HG02840 (cell line): ENCODE data around the gene RYR3.

Source experiments
- ATAC-seq: cut with Tn5 transposase; IDR thresholded peaks from one replicate; pipeline ENCODE4 v1.9.1; 2021; ENCODE audit warnings: mild to moderate bottlenecking, moderate library complexity, moderate number of reproducible peaks; ENCODE audit not compliant: unreplicated experiment, low FRiP score

Gene RYR3

DNA sequence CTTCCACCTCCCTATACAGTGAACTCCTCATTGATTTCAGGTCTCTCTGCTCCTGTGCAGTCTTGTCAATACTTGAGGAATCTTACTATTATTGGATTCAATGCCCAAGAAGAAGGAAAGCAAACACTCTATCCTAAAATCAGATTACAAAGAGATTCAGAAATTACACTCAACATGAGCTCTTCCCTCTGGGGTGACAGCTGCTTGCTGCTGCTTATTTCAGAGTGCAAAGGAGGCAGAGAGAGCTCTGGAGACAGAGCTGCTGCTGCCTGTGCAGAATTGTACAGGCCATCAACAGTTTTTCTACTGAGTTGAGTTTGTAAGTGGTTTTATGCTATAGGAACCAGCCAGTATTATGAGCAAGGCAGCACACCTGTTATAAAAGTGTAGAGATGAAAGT lies 7.1 kb downstream of the RYR3 start:
- no peak for ATAC-seq

DNA sequence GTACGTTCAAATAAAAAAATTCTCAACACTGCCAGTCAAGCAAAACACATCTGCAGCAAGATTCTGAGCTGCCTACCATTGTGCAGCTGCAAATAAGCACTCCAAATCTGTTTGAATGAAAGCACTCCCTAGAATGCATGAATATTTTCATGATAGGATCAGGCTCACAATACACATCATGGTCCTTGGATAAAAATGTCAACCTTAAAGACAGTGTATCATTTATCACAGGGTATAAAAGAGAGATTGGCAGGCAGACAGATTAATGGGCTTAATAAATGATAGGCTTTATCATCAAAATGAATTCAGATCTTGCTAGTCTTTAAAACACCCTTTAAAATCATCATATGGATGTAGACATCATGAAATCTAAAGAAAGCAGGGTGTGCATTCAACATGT lies 9.2 kb downstream of the RYR3 start:
- ATAC-seq: no peak

DNA sequence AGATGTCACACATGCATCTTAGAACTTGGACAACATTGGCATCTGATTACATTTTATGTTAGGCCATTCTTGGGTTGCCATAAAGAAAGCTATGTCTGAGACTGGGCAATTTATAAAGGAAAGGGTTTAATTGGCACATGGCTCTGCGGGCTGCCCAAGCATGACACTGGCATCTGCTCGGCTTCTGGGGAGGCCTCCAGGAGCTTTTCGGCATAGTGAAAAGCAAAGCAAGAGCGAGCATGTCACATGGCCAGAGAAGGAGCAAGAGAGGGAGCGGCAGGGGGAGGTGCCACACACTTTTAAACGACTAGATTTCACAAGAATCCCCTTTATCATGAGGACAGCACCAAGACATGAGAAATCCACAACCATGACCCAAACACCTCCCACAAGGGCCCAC lies 11.3 kb downstream of the RYR3 start:
- no peak for ATAC-seq

DNA sequence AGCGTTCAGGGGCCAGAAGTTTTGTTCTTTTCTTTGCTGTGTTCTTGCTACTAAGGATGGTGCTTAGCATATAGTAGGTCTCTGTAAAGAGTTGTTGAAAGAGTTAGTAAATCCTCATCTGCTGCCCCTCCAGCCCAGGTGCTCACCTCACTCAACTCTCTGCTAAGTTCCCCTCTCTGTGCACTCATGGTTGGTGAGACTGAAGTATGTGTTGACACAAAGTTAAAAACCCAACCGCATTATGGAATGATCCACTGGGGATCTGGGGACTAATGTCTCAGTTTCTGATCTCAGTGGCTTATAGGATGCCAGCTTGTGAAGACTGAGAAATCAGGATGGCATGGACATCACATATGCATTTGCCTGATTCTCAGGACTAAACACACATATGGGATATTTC lies 13.8 kb downstream of the RYR3 start:
- ATAC-seq: no peak

DNA sequence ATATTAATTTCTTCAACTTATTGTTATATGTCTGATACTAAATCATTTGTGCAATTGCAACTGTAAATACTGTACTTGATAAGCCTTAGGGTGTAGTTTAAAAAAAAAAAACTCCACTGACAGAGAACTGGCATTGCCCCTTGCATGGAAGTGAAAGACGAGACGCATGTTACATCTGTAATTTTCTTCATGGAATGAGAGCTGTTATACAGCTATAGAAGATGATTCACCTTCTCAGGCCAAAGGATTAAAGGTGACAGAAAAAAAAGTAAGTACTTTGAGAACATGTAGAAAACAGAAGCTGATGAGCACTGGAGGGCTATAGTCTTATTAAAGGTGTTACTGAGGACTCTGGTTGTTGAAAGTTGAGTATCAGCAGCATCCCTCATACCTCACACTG lies 16.1 kb downstream of the RYR3 start:
- no peak for ATAC-seq

DNA sequence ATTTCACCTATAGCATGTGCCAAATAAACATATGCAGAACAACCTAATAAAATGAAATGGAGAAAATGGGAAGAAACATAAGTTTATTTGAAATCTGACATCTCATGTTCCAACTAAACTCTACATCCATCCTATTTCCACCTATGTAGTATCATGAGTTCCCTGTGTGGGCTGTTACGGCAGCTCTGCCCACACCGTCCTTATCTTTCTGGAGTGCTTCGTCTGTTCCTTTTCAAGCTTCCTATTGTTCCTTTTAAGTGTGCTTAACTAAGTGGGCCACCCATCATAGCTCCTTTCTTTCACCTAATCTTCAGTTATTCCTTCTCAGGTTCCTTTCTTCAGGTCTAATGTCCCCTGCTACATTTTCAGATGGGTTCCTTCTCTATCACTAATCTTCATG lies 17.3 kb downstream of the RYR3 start:
- ATAC-seq: no peak

DNA sequence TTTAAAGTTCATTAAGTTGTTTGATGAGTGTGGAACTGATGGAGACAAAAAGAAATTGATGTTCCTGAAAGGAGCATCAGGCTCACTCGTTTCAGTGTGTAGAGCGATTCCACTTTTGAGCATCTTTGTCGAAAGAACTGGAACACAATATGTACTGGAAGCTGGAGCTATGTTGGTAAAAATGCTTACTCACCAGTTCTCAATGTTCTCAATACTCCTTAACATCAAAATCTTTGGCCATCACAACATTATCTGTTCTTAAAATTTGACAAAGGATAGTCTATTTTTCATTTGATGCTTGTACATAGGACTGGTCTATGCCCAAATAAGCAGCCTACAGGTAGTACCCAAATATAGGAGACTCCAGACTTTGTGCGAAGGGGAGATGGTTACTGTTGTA lies 18.7 kb downstream of the RYR3 start:
- ATAC-seq: no peak

DNA sequence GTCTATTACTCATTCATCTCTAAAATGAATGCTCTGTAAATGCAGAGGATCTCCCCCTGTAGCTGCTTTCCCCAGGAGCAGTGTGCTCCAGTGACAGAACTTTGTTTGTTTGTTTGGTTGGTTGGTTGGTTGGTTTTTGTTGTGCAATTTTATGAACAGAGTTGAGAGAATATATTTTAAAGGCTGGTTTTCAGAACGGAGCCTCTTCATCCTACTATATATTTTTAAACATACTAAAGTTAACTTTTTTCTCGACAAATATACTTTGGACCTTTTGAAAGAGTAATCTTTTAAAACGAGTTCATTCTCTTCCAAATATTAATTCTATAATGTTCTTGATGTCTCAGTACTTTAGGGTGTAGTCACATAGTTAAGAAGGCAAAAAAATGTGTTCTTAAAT lies 20.2 kb downstream of the RYR3 start:
- no peak for ATAC-seq

DNA sequence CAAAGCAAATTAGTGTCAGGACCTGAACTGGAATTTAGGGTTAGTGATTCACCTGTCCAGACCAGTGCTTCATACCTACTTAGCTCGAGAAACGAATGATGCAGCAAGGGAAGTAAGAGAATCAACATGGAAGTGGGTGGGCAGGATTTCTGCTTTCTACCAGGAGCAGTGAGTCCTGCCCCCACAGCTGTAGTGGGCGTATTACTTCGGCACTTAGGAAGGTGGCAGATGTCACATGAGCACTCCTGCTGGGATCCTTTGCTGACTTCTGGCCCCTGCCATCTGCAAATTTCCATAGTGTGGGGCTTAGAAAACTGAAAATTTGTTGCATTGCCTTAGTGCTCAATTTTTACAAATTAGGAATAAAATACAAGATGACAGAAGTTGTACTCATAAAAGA lies 31.2 kb downstream of the RYR3 start:
- no peak for ATAC-seq

DNA sequence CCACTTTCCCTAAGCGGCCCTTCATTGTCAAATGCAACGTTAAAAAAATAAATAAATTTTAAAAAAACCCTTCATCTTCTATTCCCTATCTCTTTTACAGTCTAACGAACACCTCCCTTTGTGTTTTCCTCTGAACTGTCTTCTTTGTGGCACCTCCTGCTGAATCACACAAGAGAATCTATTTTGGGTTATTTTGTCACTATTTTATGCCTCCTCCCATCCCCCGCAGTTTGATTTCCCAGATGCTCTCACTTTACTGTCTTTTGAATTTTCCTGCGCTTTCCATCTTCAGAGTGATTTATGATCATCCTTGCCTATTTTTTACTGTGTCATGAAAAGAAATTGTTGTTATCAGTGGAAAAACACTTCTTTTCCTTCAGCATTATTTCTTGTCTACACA lies 32.5 kb downstream of the RYR3 start:
- ATAC-seq: no peak

DNA sequence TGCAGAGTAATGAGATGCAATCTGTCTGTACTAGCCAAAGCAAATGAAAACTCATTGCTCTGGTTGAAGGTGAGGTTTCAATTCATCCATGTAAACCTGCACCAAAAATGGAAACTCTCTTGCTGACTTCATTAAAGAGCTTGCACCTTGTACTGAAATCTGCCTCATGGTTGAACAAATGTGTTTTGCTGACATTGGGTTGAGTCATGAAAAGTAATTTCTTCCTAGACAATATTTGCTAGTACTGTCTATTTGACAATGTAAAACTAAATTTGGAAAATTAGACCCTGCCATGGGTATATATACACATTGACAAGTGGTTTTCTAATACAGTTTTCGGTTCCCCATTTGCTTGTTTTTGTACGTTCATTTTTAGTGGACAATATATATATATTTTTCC lies 33.3 kb downstream of the RYR3 start:
- no peak for ATAC-seq

DNA sequence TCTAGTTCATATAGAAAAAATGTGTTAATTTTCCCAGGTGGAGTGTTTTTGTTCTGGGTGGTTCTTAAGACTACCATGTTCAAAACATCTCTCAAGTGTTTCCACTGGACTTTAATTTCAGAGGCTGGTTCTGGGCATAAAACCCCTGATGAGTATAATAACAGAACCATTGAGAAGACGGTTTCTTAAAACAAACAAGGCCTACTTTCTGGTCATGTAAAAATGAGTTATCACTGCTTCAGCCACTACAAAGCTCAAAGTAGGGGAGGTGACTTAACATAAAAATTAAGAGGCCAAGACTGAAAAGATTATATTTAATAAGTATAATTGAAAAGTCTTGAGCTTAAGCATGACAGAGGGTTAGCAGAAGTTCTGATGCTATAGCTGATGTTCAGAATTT lies 33.8 kb downstream of the RYR3 start:
- no peak for ATAC-seq

DNA sequence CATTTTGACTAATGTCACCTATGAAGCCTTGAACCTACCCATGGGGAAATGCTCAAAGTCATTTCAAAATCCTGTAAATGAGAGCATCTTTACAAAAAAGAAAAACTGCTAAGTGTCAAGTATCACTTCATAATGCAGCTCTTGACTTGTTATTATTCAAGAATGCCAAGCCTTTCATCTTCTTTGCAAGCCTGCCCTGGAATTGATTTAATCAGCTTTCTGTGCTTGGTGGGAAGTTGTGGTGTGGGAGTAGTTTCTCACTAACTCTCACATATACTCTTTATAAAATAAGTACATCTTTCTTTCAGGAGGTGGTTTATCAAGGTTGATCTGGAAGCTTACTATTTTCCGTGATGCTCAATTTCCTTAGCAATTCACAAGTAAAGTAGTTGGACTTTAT lies 43.6 kb downstream of the RYR3 start:
- no peak for ATAC-seq

DNA sequence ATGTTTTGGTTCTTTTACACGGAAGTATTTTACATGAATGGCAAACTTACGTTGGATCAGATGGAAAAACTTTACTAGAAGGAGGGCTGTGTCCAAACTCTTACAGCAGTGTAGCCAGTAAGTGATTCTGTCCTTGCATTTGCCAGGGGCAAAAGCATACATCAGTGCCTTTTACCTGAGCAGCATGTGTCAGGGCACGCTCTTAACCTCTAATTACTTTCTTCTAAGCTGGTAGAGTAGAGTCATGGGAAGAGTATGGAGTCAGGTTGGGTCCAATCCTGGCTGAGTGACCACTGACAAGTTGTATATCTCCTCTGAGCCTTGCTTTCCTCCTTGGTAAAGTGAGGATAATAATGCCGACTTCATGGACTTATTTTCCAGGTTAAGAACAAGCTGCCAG lies 47.1 kb downstream of the RYR3 start:
- ATAC-seq: no peak

DNA sequence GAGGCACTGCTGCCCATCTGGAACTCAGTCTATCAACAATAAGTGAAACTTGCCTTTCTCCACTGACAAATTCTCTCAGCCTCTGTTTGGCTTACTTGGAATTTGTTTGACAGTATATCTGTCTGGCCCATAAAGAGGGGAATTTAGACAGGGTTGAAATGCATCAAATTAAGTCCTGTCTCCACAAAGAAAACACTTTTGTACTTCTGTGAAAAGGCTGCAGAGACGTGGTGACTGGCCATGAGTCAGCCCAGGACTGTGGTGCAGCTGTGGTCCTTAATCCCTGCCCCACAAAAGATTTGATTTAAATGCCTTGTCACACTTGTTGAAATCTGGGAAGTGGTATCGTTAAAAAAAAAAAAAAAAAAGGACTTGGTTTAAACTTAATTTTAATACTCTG lies 47.5 kb downstream of the RYR3 start:
- no peak for ATAC-seq

DNA sequence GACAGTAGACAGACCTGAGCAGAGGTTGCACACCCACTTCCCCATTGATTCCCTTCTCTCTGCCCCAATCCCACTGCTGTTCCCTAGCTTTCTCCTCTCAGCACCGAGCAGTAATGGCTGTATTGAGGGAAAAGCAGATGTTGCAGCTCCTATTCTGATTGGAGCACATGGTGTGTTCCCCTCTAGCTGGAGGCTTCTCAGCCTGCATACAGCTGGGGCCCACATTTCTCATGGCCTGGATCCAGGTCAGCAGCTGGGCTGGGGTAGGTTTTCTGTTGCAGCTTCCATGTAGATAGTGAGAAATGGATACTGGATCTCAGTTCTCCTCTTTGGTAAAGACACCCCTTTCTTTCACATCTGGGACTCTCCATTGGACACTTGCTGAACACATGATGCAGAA lies 50.1 kb downstream of the RYR3 start:
- ATAC-seq: no peak

DNA sequence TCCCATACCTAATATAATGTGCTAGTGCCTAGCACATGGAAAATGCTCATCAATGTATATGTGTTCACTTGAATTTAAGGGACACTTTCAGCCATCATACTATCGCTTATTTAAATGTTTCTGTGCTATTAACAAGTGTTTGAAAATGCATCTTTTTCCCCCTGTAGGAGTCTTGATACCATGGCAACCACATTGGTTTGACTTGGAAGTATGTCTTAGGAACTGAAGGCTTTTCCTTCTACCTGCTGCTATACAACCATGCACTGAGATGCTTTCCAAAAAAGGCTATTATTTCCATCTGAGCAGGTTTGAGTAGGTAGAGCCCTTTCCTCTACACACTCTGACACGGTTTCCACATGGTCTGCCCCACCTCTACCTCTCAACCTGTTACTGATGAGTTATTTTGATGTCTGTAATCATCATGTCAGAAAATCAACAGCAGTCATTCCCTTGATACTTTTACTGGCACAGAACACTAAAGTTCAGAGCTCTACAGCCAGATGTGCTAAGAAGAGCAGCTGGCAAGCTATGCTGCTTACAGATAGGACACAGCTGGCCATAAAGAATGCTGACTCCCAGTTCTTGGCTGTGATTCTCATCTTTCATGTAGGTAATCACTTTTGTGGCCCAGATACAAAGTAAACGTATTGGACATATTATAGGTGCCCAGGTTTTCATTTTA lies 59.3 kb downstream of the RYR3 start:
- no peak for ATAC-seq

DNA sequence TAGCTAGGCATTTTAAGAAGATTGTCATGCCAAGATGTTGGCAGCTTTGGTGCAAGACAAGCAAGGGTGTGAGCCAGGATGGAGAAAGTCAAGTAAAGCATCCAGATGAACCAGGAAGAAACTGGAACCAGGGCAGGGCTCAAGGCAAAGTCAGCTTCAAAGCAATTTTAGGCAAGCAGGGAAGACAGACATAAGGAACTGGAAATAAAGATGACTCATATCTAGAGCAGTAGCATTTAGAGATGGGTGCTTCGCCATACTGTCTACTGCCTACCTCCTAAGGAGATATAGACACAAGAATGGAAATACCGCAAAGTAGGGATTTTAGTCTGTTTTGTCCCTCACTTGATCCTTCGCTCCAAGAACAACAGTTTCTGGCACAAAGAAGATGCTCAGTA lies 59.9 kb downstream of the RYR3 start:
- ATAC-seq: no peak

DNA sequence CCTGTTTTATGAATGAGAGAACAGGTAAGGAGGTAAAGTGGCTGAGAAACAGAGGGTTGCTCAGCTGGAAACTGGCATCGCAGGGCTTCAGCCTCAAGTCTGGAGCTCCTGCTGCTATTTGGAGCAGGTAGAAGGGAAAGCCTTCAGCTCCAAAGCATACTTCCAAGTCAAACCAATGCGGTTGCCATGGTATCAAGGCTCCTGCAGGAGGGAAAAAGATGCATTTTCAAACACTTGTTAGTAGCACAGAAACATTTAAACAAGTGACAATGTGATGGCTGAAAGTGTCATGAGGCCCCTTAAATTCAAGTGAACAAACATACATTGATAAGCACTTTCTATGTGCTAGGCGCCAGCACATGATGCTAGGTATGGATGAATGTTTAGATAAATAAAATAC lies 60.4 kb downstream of the RYR3 start:
- ATAC-seq: no peak

DNA sequence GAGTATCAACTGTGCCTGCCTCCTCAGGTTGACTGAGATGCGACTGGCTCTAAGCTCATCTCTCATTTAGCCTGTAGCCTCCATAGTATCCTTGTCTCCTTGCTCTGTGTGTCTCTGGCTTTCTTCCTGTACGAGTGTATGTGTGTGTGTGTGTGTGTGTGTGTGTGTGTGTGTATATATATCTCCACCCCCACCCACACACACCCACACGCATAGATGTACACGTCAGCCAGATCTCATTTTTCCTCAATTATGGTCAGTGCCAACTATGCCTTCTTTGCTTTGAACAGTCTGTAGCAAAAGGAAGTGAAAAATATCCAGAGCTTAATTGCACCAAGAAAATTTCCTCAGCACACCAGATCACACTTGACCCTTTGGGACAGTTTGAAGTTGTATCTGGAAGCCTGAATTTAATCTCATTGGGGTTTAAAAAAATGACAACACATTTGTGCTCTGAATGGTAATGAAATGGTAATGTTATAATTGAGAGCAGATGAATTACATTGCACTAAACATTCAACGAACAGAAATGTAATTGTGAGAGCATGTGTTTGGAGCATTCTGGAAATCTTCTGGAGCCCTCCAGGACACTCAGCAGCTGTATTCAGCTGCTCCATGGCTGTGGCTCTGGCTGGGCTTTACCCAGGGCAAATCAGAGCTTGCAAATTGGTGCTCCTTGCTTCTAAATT lies 63.6 kb downstream of the RYR3 start:
- ATAC-seq: no peak

DNA sequence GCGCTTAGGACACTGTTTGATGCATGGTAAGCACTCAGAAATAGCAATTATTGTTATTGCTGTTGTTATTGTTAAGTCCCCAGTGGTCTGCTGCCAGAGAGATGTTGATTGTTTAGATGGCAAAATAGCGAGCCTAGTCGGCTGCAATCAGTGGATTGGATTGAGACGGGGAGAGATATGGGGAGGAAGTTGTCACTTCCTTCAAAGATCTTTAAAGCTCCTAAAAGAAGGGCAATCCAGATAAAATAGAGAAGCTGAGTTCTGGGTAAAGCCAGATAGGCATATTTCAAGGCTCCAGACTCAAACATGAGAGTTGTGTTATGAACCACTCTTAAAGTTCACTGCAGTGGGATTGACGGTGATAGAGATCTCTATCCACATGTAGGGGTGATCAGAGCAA lies 64.5 kb downstream of the RYR3 start:
- ATAC-seq: no peak

DNA sequence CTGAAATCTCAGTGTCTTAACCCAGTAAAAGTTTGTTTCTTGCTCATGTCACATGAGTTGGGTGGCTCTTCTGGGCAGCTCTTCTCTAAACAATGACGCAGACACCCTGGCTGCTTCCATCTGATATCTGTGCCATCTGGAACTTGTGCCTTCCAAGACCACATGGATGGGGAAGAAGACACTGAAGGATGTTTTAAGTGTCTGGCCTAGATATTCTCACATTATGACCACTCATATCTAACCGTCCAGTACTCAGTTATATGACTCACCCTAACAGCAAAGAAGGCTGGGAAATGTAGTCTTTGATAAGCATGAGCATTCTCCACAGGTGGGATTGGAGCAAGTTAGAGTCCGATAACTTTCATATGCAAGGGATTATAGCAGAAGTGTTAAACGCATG lies 66.4 kb downstream of the RYR3 start:
- no peak for ATAC-seq
